ENCODE measurements around the gene DMBX1.

DMBX1 gene

GRCh38 chr1:46485564-46486431 is 3.8 kb upstream of the DMBX1 start:
- H3K4me3 Mint-ChIP-seq = no peak overlapping the region
- DNase-seq (no peak), ATAC-seq (no peak)
- peaks cover 70% of the 10 kb centered on the region for H3K27me3 Mint-ChIP-seq
- H3K36me3 Mint-ChIP-seq (ENCODE audit: low read depth) = no peaks in the 10 kb centered on the region
- H3K27ac Mint-ChIP-seq = no peak overlapping the region
- peaks cover 18% of the 10 kb centered on the region for H3K4me1 Mint-ChIP-seq
- no peaks in the 10 kb centered on the region for H3K9me3 Mint-ChIP-seq

- Mint-ChIP-seq H3K27me3 (peaks cover 71% of the 10 kb centered on the region), H3K36me3 (ENCODE audit: low read depth) (no peaks in the 10 kb centered on the region), H3K4me3 (no peak overlapping the region), H3K4me1 (peaks cover 18% of the 10 kb centered on the region), H3K9me3 (no peaks in the 10 kb centered on the region), H3K27ac (no peak overlapping the region)
- no peak for ATAC-seq
- DNase-seq = no peak
These were observed 3.1 kb upstream of the DMBX1 start for GRCh38 chr1:46486432-46487015.

GRCh38 chr1:46487818-46488218 is 1.8 kb upstream of the DMBX1 start:
- ATAC-seq (no peak), DNase-seq (no peak)
- H3K36me3 Mint-ChIP-seq (ENCODE audit: low read depth) = no peaks in the 10 kb centered on the region
- H3K4me1 Mint-ChIP-seq = peaks cover 21% of the 10 kb centered on the region
- peaks cover 84% of the 10 kb centered on the region for H3K27me3 Mint-ChIP-seq
- H3K4me3 Mint-ChIP-seq = no peak overlapping the region
- H3K27ac Mint-ChIP-seq = no peak overlapping the region
- H3K9me3 Mint-ChIP-seq = no peaks in the 10 kb centered on the region

GRCh38 chr1:46488343-46489168 is 1.1 kb upstream of the DMBX1 start:
- H3K4me1 Mint-ChIP-seq = peaks cover 21% of the 10 kb centered on the region
- no peaks in the 10 kb centered on the region for H3K36me3 Mint-ChIP-seq (ENCODE audit: low read depth)
- peak overlapping the region; percentile 67 for H3K4me3 Mint-ChIP-seq
- H3K27ac Mint-ChIP-seq = no peak overlapping the region
- no peak for DNase-seq
- peaks cover 88% of the 10 kb centered on the region for H3K27me3 Mint-ChIP-seq
- ATAC-seq = peak; percentile 18
- H3K9me3 Mint-ChIP-seq = no peaks in the 10 kb centered on the region

- Mint-ChIP-seq H3K9me3 (no peaks in the 10 kb centered on the region), H3K4me3 (peak overlapping the region; percentile 67)
These were observed 433 bp upstream of the DMBX1 start for GRCh38 chr1:46489169-46489637.

GRCh38 chr1:46490406-46490655 is 695 bp downstream of the DMBX1 start:
- Mint-ChIP-seq H3K36me3 (ENCODE audit: low read depth) (no peaks in the 10 kb centered on the region), H3K27ac (no peak overlapping the region), H3K4me1 (peaks cover 21% of the 10 kb centered on the region), H3K9me3 (no peaks in the 10 kb centered on the region), H3K4me3 (no peak overlapping the region), H3K27me3 (peaks cover 88% of the 10 kb centered on the region)
- no peak for ATAC-seq
- no peak for DNase-seq

More at GRCh38 chr1:46489169-46489637, 433 bp upstream of the DMBX1 start:
- peaks cover 21% of the 10 kb centered on the region for H3K4me1 Mint-ChIP-seq
- H3K36me3 Mint-ChIP-seq (ENCODE audit: low read depth) = no peaks in the 10 kb centered on the region
- peak; percentile 35 for DNase-seq
- peak overlapping the region; percentile 32 for H3K27ac Mint-ChIP-seq
- peaks cover 88% of the 10 kb centered on the region for H3K27me3 Mint-ChIP-seq
- ATAC-seq = no peak

- Mint-ChIP-seq H3K27ac (no peak overlapping the region), H3K9me3 (no peaks in the 10 kb centered on the region), H3K27me3 (peaks cover 93% of the 10 kb centered on the region), H3K36me3 (ENCODE audit: low read depth) (no peaks in the 10 kb centered on the region), H3K4me3 (no peak overlapping the region), H3K4me1 (peaks cover 21% of the 10 kb centered on the region)
- DNase-seq = no peak
- ATAC-seq = no peak
These were observed 1.2 kb downstream of the DMBX1 start for GRCh38 chr1:46490656-46491442.

GRCh38 chr1:46491443-46492268 is 2.0 kb downstream of the DMBX1 start:
- Mint-ChIP-seq H3K4me1 (peaks cover 21% of the 10 kb centered on the region), H3K4me3 (no peak overlapping the region), H3K9me3 (no peaks in the 10 kb centered on the region), H3K27me3 (peaks cover 85% of the 10 kb centered on the region), H3K36me3 (ENCODE audit: low read depth) (no peaks in the 10 kb centered on the region), H3K27ac (no peak overlapping the region)
- DNase-seq (no peak), ATAC-seq (no peak)

- H3K4me3 Mint-ChIP-seq = no peak overlapping the region
- peaks cover 81% of the 10 kb centered on the region for H3K27me3 Mint-ChIP-seq
- no peak overlapping the region for H3K27ac Mint-ChIP-seq
- no peaks in the 10 kb centered on the region for H3K9me3 Mint-ChIP-seq
- no peak for DNase-seq
- ATAC-seq = peak; percentile 23
- peaks cover 21% of the 10 kb centered on the region for H3K4me1 Mint-ChIP-seq
- H3K36me3 Mint-ChIP-seq (ENCODE audit: low read depth) = no peaks in the 10 kb centered on the region
These were observed 2.7 kb downstream of the DMBX1 start for GRCh38 chr1:46492269-46492853.

- DNase-seq (no peak), ATAC-seq (no peak)
- Mint-ChIP-seq H3K4me1 (peaks cover 21% of the 10 kb centered on the region), H3K9me3 (no peaks in the 10 kb centered on the region), H3K27ac (no peak overlapping the region), H3K27me3 (peaks cover 77% of the 10 kb centered on the region), H3K36me3 (ENCODE audit: low read depth) (no peaks in the 10 kb centered on the region), H3K4me3 (no peak overlapping the region)
These were observed 3.2 kb downstream of the DMBX1 start for GRCh38 chr1:46492871-46493270.

- no peak for DNase-seq
- Mint-ChIP-seq H3K9me3 (no peaks in the 10 kb centered on the region), H3K27ac (no peak overlapping the region), H3K4me1 (peaks cover 20% of the 10 kb centered on the region), H3K27me3 (peaks cover 75% of the 10 kb centered on the region), H3K4me3 (no peak overlapping the region), H3K36me3 (ENCODE audit: low read depth) (no peaks in the 10 kb centered on the region)
- ATAC-seq = no peak
These were observed 3.8 kb downstream of the DMBX1 start for GRCh38 chr1:46493316-46494032.

- peaks cover 70% of the 10 kb centered on the region for H3K27me3 Mint-ChIP-seq
- ATAC-seq = no peak
- no peak for DNase-seq
- H3K36me3 Mint-ChIP-seq (ENCODE audit: low read depth) = no peaks in the 10 kb centered on the region
- H3K27ac Mint-ChIP-seq = no peak overlapping the region
- H3K4me1 Mint-ChIP-seq = peaks cover 9% of the 10 kb centered on the region
- no peak overlapping the region for H3K4me3 Mint-ChIP-seq
- no peaks in the 10 kb centered on the region for H3K9me3 Mint-ChIP-seq
These were observed 5.3 kb downstream of the DMBX1 start for GRCh38 chr1:46494910-46495309.

GRCh38 chr1:46495778-46496177 is 6.1 kb downstream of the DMBX1 start:
- ATAC-seq (no peak), DNase-seq (no peak)
- H3K4me3 Mint-ChIP-seq = no peak overlapping the region
- no peak overlapping the region for H3K27ac Mint-ChIP-seq
- H3K9me3 Mint-ChIP-seq = no peaks in the 10 kb centered on the region
- peaks cover 64% of the 10 kb centered on the region for H3K27me3 Mint-ChIP-seq
- no peaks in the 10 kb centered on the region for H3K36me3 Mint-ChIP-seq (ENCODE audit: low read depth)
- peaks cover 4% of the 10 kb centered on the region for H3K4me1 Mint-ChIP-seq

Measured in activated naive CD8-positive, alpha-beta T cell treated with anti-CD3 and anti-CD28 coated beads, Interleukin-2, amount 50 U/mL, for 24 hours (primary cell).